H1 (cell line): ENCODE data around the gene TRABD2B. TPM values are rescaled to one million over a fixed set of nuclear protein-coding genes. Genes with fewer than 3 reads are reported as not detected.

Experiments
- CTCF ChIA-PET: fragments of 300-600 bp; sonication (Branson Sonifier 250); formaldehyde crosslinking; loops from one replicate; lab custom pipeline; 2021; ENCODE audit not compliant: partially characterized antibody; lab: Charles Lee
- POLR2A ChIA-PET: fragments of 300-600 bp; sonication (Branson Sonifier 250); formaldehyde crosslinking; loops from one replicate; lab custom pipeline; 2021; ENCODE audit warnings: inconsistent platforms; ENCODE audit not compliant: partially characterized antibody; lab: Charles Lee
- DNase-seq, 2 experiments: peaks; one replicate each; pipeline versions ENCODE4 v3.0.0 to v3.0.0-alpha.2; 2010 to 2022; ENCODE audit warnings: low spot score in 2 of 2, low read depth in 1 of 2, mixed read lengths in 1 of 2
- FAIRE-seq: peaks from 2 replicates; lab custom pipeline; 2011; peaks lifted over from hg19 to GRCh38; lab: Jason Lieb, UNC
- H2AFZ ChIP-seq: 2 replicates; pipeline ENCODE4 v1.8.1; 2012; ENCODE audit warnings: low read length, inconsistent platforms
- H2AK5ac ChIP-seq: 2 replicates; pipeline ENCODE4 v1.6.1; 2013; ENCODE audit warnings: low read depth, low read length
- H2BK120ac ChIP-seq: replicated peaks from 2 replicates; pipeline ENCODE3; 2013; ENCODE audit warnings: low read depth, low read length, inconsistent platforms
- H2BK12ac ChIP-seq: 2 replicates; pipeline ENCODE4 v1.6.1; 2013; ENCODE audit warnings: low read depth, low read length
- H2BK15ac ChIP-seq: 2 replicates; pipeline ENCODE4 v1.6.1; 2013; ENCODE audit warnings: low read length
- H2BK20ac ChIP-seq: 2 replicates; pipeline ENCODE4 v1.6.1; 2013; ENCODE audit warnings: low read length
- H2BK5ac ChIP-seq: 2 replicates; pipeline ENCODE4 v1.6.1; 2013; ENCODE audit warnings: low read depth, low read length
- H3K14ac ChIP-seq: 2 replicates; pipeline ENCODE4 v1.6.1; 2013; ENCODE audit warnings: inconsistent platforms; ENCODE audit not compliant: insufficient read length
- H3K18ac ChIP-seq: 2 replicates; pipeline ENCODE4 v1.6.1; 2013; ENCODE audit warnings: low read length; ENCODE audit errors: extremely low read depth
- H3K23ac ChIP-seq: 2 replicates; pipeline ENCODE4 v1.6.1; 2013; ENCODE audit warnings: inconsistent platforms; ENCODE audit not compliant: insufficient read length
- H3K23me2 ChIP-seq: 2 replicates; pipeline ENCODE4 v1.6.1; 2013; ENCODE audit warnings: low read depth, low read length
- H3K27ac ChIP-seq: 2 replicates; pipeline ENCODE4 v1.6.1; 2011; ENCODE audit warnings: low read depth, low read length, inconsistent platforms
- H3K27me3 ChIP-seq, 4 experiments: replicated peaks in 1 of 4; 1 replicate in 1 of 4; 2 replicates in 3 of 4; pipeline versions ENCODE4 v1.6.1 to v1.8.1; 2011 to 2013; ENCODE audit warnings: low read length in 3 of 4, mild to moderate bottlenecking in 3 of 4, inconsistent platforms in 2 of 4, mixed read lengths in 2 of 4, moderate library complexity in 1 of 4; ENCODE audit not compliant: control insufficient read depth in 3 of 4, insufficient read depth in 3 of 4; ENCODE audit errors: extremely low read depth in 1 of 4
- H3K36me3 ChIP-seq, 4 experiments: 2 replicates each; pipeline versions ENCODE4 v1.6.1 to v1.8.1; 2011 to 2013; ENCODE audit warnings: mild to moderate bottlenecking in 4 of 4, low read length in 3 of 4, moderate library complexity in 2 of 4, control low read depth in 1 of 4, inconsistent platforms in 1 of 4; ENCODE audit not compliant: insufficient read depth in 4 of 4, control insufficient read depth in 2 of 4
- H3K4ac ChIP-seq: replicated peaks from 2 replicates; pipeline ENCODE3; 2013; ENCODE audit warnings: low read length, low read depth, mixed read lengths, inconsistent platforms; ENCODE audit not compliant: insufficient read length
- H3K4me1 ChIP-seq, 4 experiments: replicated peaks in 1 of 4; 1 replicate in 1 of 4; 2 replicates in 3 of 4; pipeline versions ENCODE4 v1.6.1 to v1.8.1; 2011 to 2013; ENCODE audit warnings: low read length in 3 of 4, inconsistent platforms in 2 of 4, mixed read lengths in 1 of 4; ENCODE audit not compliant: insufficient read depth in 4 of 4, control insufficient read depth in 3 of 4
- H3K4me2 ChIP-seq, 2 experiments: 2 replicates each; pipeline versions ENCODE4 v1.6.1 to v1.8.1; 2011 to 2013; ENCODE audit warnings: low read depth in 2 of 2, low read length in 2 of 2, control low read depth in 1 of 2, inconsistent platforms in 1 of 2, mild to moderate bottlenecking in 1 of 2; ENCODE audit not compliant: insufficient read depth in 1 of 2
- H3K4me3 ChIP-seq, 4 experiments: fragments of 200-600, 300-600 bp in 1 of 4; sonication (generic), shearing (Covaris generic), sonication (Bioruptor Twin) in 1 of 4; 2 replicates each; pipeline versions ENCODE4 v1.5.1 to v1.8.1; 2011 to 2016; ENCODE audit warnings: low read length in 4 of 4, low read depth in 3 of 4, control low read depth in 2 of 4, inconsistent platforms in 2 of 4, mild to moderate bottlenecking in 2 of 4, mixed read lengths in 1 of 4, moderate library complexity in 1 of 4; ENCODE audit not compliant: insufficient read depth in 2 of 4; ENCODE audit errors: extremely low read depth in 1 of 4
- H3K56ac ChIP-seq: replicated peaks from 2 replicates; pipeline ENCODE3; 2013; ENCODE audit warnings: low read depth, mild to moderate bottlenecking, mixed read lengths, low read length, inconsistent platforms; ENCODE audit not compliant: insufficient read length
- H3K79me1 ChIP-seq: 2 replicates; pipeline ENCODE4 v1.6.1; 2013; ENCODE audit warnings: low read depth, low read length, control low read depth
- H3K79me2 ChIP-seq, 2 experiments: 2 replicates each; pipeline versions ENCODE4 v1.6.1 to v1.8.1; 2012 to 2013; ENCODE audit warnings: low read length in 2 of 2, mild to moderate bottlenecking in 2 of 2, inconsistent platforms in 1 of 2; ENCODE audit not compliant: insufficient read depth in 2 of 2, control insufficient read depth in 1 of 2
- H3K9ac ChIP-seq, 4 experiments: replicated peaks in 1 of 4; 1 replicate in 1 of 4; 2 replicates in 3 of 4; pipeline versions ENCODE4 v1.6.1 to v1.8.1; 2011 to 2013; ENCODE audit warnings: low read depth in 3 of 4, low read length in 3 of 4, control low read depth in 2 of 4, mild to moderate bottlenecking in 2 of 4, moderate library complexity in 2 of 4, inconsistent platforms in 1 of 4; ENCODE audit errors: extremely low read depth in 1 of 4
- H3K9me3 ChIP-seq, 2 experiments: 2 replicates each; pipeline versions ENCODE4 v1.6.1 to v1.8.1; 2012 to 2013; ENCODE audit warnings: mild to moderate bottlenecking in 2 of 2, moderate library complexity in 2 of 2, control low read depth in 1 of 2, inconsistent platforms in 1 of 2, low read depth in 1 of 2, low read length in 1 of 2, mixed read lengths in 1 of 2; ENCODE audit not compliant: insufficient read depth in 2 of 2
- H4K20me1 ChIP-seq, 2 experiments: replicated peaks in 1 of 2; 2 replicates each; pipeline versions ENCODE3 to v1.8.1; 2011 to 2013; ENCODE audit warnings: inconsistent platforms in 2 of 2, low read length in 2 of 2, mild to moderate bottlenecking in 1 of 2; ENCODE audit not compliant: insufficient read depth in 2 of 2, control insufficient read depth in 1 of 2
- H4K5ac ChIP-seq: 2 replicates; pipeline ENCODE4 v1.6.1; 2013; ENCODE audit warnings: low read length, low read depth, mixed read lengths, inconsistent platforms; ENCODE audit not compliant: insufficient read length
- H4K8ac ChIP-seq: 2 replicates; pipeline ENCODE4 v1.8.0; 2013; ENCODE audit warnings: mild to moderate bottlenecking, moderate library complexity, low read length, inconsistent platforms; ENCODE audit not compliant: insufficient read depth; ENCODE audit errors: extremely low read depth
- H4K91ac ChIP-seq: replicated peaks from 2 replicates; pipeline ENCODE3; 2013; ENCODE audit warnings: low read length, mixed read lengths, inconsistent platforms; ENCODE audit not compliant: insufficient read length
- KDM1A ChIP-seq: fragments of 200-600, 300-600 bp; sonication (generic); IDR thresholded peaks from 2 replicates; pipeline ENCODE4 v1.7.1; 2016; ENCODE audit warnings: mild to moderate bottlenecking, low read length, borderline replicate concordance
- WGBS, 2 experiments: shearing (Covaris generic) in 1 of 2; methylation state at CpG; one replicate each; pipeline versions ENCODE4 v1.1.6 to v1.1.7; 2013 to 2015; ENCODE audit warnings: low lambda C conversion rate in 2 of 2, mixed read lengths in 2 of 2, inconsistent platforms in 1 of 2, low coverage in 1 of 2, missing lambda C conversion rate in 1 of 2; ENCODE audit not compliant: insufficient replicate concordance in 2 of 2, insufficient coverage in 1 of 2, insufficient read length in 1 of 2; ENCODE audit errors: extremely low coverage in 1 of 2, missing lambda C conversion rate in 1 of 2; 5-methylcytosine and 5-hydroxymethylcytosine counted together
- polyA plus RNA-seq, 7 experiments: library from polyadenylated mRNA; depleted of rRNA in 3 of 7; stranded (reverse) in 5 of 7; unstranded in 2 of 7; fragments of >200 nt in 5 of 7; fragments of 200-250 nt in 2 of 7; gene quantifications; 1 replicate in 5 of 7; 2 replicates in 1 of 7; 4 replicates in 1 of 7; pipeline versions ENCODE4 v1.2.1 to v1.2.3, GENCODE V29; 2011 to 2013; ENCODE audit warnings: missing spikeins in 2 of 7, mixed read lengths in 2 of 7
- total RNA-seq: library from RNA; stranded (reverse); fragmentation: NEBNext Ultra II Directional; extraction: Animal tissue kit (Norgen Biotek cat#: 25700); gene quantifications from 2 replicates; pipeline ENCODE4 v1.2.1, GENCODE V29; 2021

Gene TRABD2B
- total and polyA plus RNA-seq, 2 of the 8 experiments (the other 6 are each of a cell fraction or from before 2014, with no cell fraction given): 0.95 to 3.4 TPM

- Histone ChIP-seq H4K5ac (no peak overlapping the region), H3K9me3 (no peaks in the 10 kb centered on the region), H3K4me1 (peaks cover 0 to 17% (median 5%) of the 10 kb centered on the region in 4 experiments; a peak in 6 of 7 replicates), H3K14ac (no peak overlapping the region), H2BK12ac (no peak overlapping the region), H2BK120ac (no peak overlapping the region), H2BK5ac (no peak overlapping the region), H4K91ac (no peak overlapping the region), H3K23me2 (no peaks in the 10 kb centered on the region), H2AFZ (no peak overlapping the region), H3K56ac (no peak overlapping the region), H3K4me3 (no peak overlapping the region), H3K9ac (no peak overlapping the region), H3K23ac (no peak overlapping the region), H2BK15ac (no peak overlapping the region), H2AK5ac (no peak overlapping the region), H3K79me1 (no peaks in the 10 kb centered on the region), H3K4me2 (no peak overlapping the region), H3K36me3 (no peaks in the 10 kb centered on the region), H3K27me3 (no peaks in the 10 kb centered on the region), H3K79me2 (no peaks in the 10 kb centered on the region), H2BK20ac (no peak overlapping the region), H4K8ac (peak overlapping the region; percentile 15; the same call in 1 of the 2 replicates), H3K27ac (no peak overlapping the region), H3K18ac (no peak overlapping the region), H3K4ac (no peak overlapping the region), H4K20me1 (no peaks in the 10 kb centered on the region)
- WGBS, 2 experiments: 92% methylated on average over 6 of the region's 6 CpGs; no CpG with 5 or more reads in 1 of the 2 experiments
- DNase-seq: no peak
- ChIA-PET POLR2A (interaction anchor here (1.0 kb wide), 1 partner anchor 20 kb away, joined by 3 read pairs; no protein-coding TSS in a partner anchor), CTCF (interaction anchor here (1.0 to 4.4 kb wide), 9 partner anchors 9 to 328 kb away, joined by 3 to 30 read pairs (median 4); no protein-coding TSS in a partner anchor)
- no peak for FAIRE-seq
- peak; percentile 55; the same call in 1 of the 2 replicates for TF ChIP-seq KDM1A
Measured at GRCh38 chr1:47777322-47777721, 219.9 kb downstream of the TRABD2B start.
